Measurements from ENCODE around the gene SHISA9.

GRCh38 chr16:13032911-13033310 lies 131.5 kb downstream of the SHISA9 start:
- no peak for TF ChIP-seq POLR2AphosphoS5 (IDR thresholded peaks at IDR 0.05; ENCODE audit: low read depth)
- TF ChIP-seq, protein P1, sequence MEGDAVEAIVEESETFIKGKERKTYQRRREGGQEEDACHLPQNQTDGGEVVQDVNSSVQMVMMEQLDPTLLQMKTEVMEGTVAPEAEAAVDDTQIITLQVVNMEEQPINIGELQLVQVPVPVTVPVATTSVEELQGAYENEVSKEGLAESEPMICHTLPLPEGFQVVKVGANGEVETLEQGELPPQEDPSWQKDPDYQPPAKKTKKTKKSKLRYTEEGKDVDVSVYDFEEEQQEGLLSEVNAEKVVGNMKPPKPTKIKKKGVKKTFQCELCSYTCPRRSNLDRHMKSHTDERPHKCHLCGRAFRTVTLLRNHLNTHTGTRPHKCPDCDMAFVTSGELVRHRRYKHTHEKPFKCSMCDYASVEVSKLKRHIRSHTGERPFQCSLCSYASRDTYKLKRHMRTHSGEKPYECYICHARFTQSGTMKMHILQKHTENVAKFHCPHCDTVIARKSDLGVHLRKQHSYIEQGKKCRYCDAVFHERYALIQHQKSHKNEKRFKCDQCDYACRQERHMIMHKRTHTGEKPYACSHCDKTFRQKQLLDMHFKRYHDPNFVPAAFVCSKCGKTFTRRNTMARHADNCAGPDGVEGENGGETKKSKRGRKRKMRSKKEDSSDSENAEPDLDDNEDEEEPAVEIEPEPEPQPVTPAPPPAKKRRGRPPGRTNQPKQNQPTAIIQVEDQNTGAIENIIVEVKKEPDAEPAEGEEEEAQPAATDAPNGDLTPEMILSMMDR (IDR thresholded peaks at IDR 0.05; ENCODE audit: insufficient read depth, low read length) = no peak

Measured in HL-60 (cell line).